ENCODE results near the gene SNED1.

The SNED1 gene

GRCh38 chr2:241120440-241120839, 122.0 kb downstream of the SNED1 start:
- Histone ChIP-seq H3F3A (ENCODE audit: control insufficient read depth, insufficient read depth) (peaks cover 8% of the 10 kb centered on the region; the same call in 1 of the 2 replicates), H3K27me3 (ENCODE audit: control insufficient read depth, low read length) (no peaks in the 10 kb centered on the region), H3K9me2 (replicated peaks; ENCODE audit: control insufficient read depth, low read length) (no peaks in the 10 kb centered on the region), H3K27ac (ENCODE audit: low read depth, low read length) (no peak overlapping the region), H3K4me2 (ENCODE audit: low read length) (no peak overlapping the region), H3K9me3 (ENCODE audit: control insufficient read depth, insufficient read depth, low read length) (peaks cover 4% of the 10 kb centered on the region; the same call in 1 of the 2 replicates), H3K79me2 (ENCODE audit: control insufficient read depth, low read length) (no peaks in the 10 kb centered on the region), H4K20me1 (ENCODE audit: control insufficient read depth, insufficient read depth, low read depth, low read length) (no peaks in the 10 kb centered on the region), H3K4me3 (ENCODE audit: low read length) (no peak overlapping the region), H3K36me3 (ENCODE audit: control insufficient read depth, low read length) (peaks cover 38% of the 10 kb centered on the region), H3K4me1 (ENCODE audit: control insufficient read depth, low read length) (no peaks in the 10 kb centered on the region)
- no peak for TF ChIP-seq EZH2phosphoT487 (IDR thresholded peaks at IDR 0.05; ENCODE audit: borderline replicate concordance, low read length)
- no peak for TF ChIP-seq CTCF (IDR thresholded peaks at IDR 0.05; ENCODE audit: low read depth, low read length, poor library complexity, severe bottlenecking)

- H3F3A ChIP-seq (ENCODE audit: control insufficient read depth, insufficient read depth) = peaks cover 8% of the 10 kb centered on the region; the same call in 1 of the 2 replicates
- H3K4me1 ChIP-seq (ENCODE audit: control insufficient read depth, low read length) = no peaks in the 10 kb centered on the region
- H3K4me2 ChIP-seq (ENCODE audit: low read length) = no peak overlapping the region
- peaks cover 4% of the 10 kb centered on the region; the same call in 1 of the 2 replicates for H3K9me3 ChIP-seq (ENCODE audit: control insufficient read depth, insufficient read depth, low read length)
- TF ChIP-seq EZH2phosphoT487 (IDR thresholded peaks at IDR 0.05; ENCODE audit: borderline replicate concordance, low read length) (no peak), CTCF (IDR thresholded peaks at IDR 0.05; ENCODE audit: low read depth, low read length, poor library complexity, severe bottlenecking) (no peak)
- no peaks in the 10 kb centered on the region for H3K79me2 ChIP-seq (ENCODE audit: control insufficient read depth, low read length)
- H3K27me3 ChIP-seq (ENCODE audit: control insufficient read depth, low read length) = no peaks in the 10 kb centered on the region
- H3K4me3 ChIP-seq (ENCODE audit: low read length) = no peak overlapping the region
- no peak overlapping the region for H3K27ac ChIP-seq (ENCODE audit: low read depth, low read length)
- no peaks in the 10 kb centered on the region for H4K20me1 ChIP-seq (ENCODE audit: control insufficient read depth, insufficient read depth, low read depth, low read length)
- peaks cover 41% of the 10 kb centered on the region for H3K36me3 ChIP-seq (ENCODE audit: control insufficient read depth, low read length)
- H3K9me2 ChIP-seq (replicated peaks; ENCODE audit: control insufficient read depth, low read length) = no peaks in the 10 kb centered on the region
These were observed 122.6 kb downstream of the SNED1 start for GRCh38 chr2:241121008-241121407.

GRCh38 chr2:241122376-241123002, 124.1 kb downstream of the SNED1 start:
- Histone ChIP-seq H3K4me1 (ENCODE audit: control insufficient read depth, low read length) (no peaks in the 10 kb centered on the region), H3K27ac (ENCODE audit: low read depth, low read length) (no peak overlapping the region), H3K9me3 (ENCODE audit: control insufficient read depth, insufficient read depth, low read length) (peaks cover 4% of the 10 kb centered on the region; the same call in 1 of the 2 replicates), H3K79me2 (ENCODE audit: control insufficient read depth, low read length) (no peaks in the 10 kb centered on the region), H3F3A (ENCODE audit: control insufficient read depth, insufficient read depth) (peaks cover 8% of the 10 kb centered on the region; the same call in 1 of the 2 replicates), H3K4me2 (ENCODE audit: low read length) (no peak overlapping the region), H3K9me2 (replicated peaks; ENCODE audit: control insufficient read depth, low read length) (no peaks in the 10 kb centered on the region), H3K4me3 (ENCODE audit: low read length) (no peak overlapping the region), H3K36me3 (ENCODE audit: control insufficient read depth, low read length) (peaks cover 46% of the 10 kb centered on the region), H3K27me3 (ENCODE audit: control insufficient read depth, low read length) (no peaks in the 10 kb centered on the region), H4K20me1 (ENCODE audit: control insufficient read depth, insufficient read depth, low read depth, low read length) (no peaks in the 10 kb centered on the region)
- TF ChIP-seq CTCF (IDR thresholded peaks at IDR 0.05; ENCODE audit: low read depth, low read length, poor library complexity, severe bottlenecking) = no peak
- TF ChIP-seq EZH2phosphoT487 (IDR thresholded peaks at IDR 0.05; ENCODE audit: borderline replicate concordance, low read length) = no peak

Data from DOHH2 (cell line).